HG02759 (cell line): ENCODE results near the gene COL15A1.

Experiments used
- ATAC-seq: cut with Tn5 transposase; IDR thresholded peaks from one replicate; pipeline ENCODE4 v1.9.1; 2021; ENCODE audit warnings: mild to moderate bottlenecking, moderate library complexity; ENCODE audit not compliant: unreplicated experiment

The COL15A1 gene

GRCh38 chr9:99103901-99104458, 160.3 kb downstream of the COL15A1 start:
- no peak for ATAC-seq

GRCh38 chr9:99104459-99105151, 160.9 kb downstream of the COL15A1 start, which contains the start of gene TGFBR1:
TSS of gene TGFBR1 (plus strand) at chr9:99105113. CDS start at chr9:99105206, 93 bp downstream.
- peak; percentile 91 for ATAC-seq

GRCh38 chr9:99105152-99106043, 161.7 kb downstream of the COL15A1 start:
- ATAC-seq, result peak; percentile 64

- no peak for ATAC-seq
Observed at GRCh38 chr9:99106044-99106375, 162.3 kb downstream of the COL15A1 start.

- no peak for ATAC-seq
Observed at GRCh38 chr9:99107421-99107820, 163.7 kb downstream of the COL15A1 start.

GRCh38 chr9:99108131-99108530, 164.4 kb downstream of the COL15A1 start:
- no peak for ATAC-seq

- ATAC-seq, result no peak
Observed at GRCh38 chr9:99109522-99109921, 165.8 kb downstream of the COL15A1 start.

GRCh38 chr9:99112750-99113413, 169.2 kb downstream of the COL15A1 start:
- no peak for ATAC-seq

GRCh38 chr9:99113414-99114048, 169.8 kb downstream of the COL15A1 start:
- ATAC-seq, result no peak

- ATAC-seq, result no peak
Observed at GRCh38 chr9:99114049-99114440, 170.3 kb downstream of the COL15A1 start.

GRCh38 chr9:99114846-99115500, 171.3 kb downstream of the COL15A1 start:
- no peak for ATAC-seq

GRCh38 chr9:99116003-99116411, 172.3 kb downstream of the COL15A1 start:
- ATAC-seq, result no peak

- ATAC-seq, result peak; percentile 98
Observed at GRCh38 chr9:99118782-99119466, 175.2 kb downstream of the COL15A1 start.

GRCh38 chr9:99119976-99120655, 176.4 kb downstream of the COL15A1 start:
- ATAC-seq, result no peak
